ENCODE data around the gene HNRNPLL.
"Not testable (repeated sequence)": the region's sequence is repeated elsewhere in the genome, so short reads cannot be mapped to it uniquely, and the experiment has no call there.

The HNRNPLL gene

DNA sequence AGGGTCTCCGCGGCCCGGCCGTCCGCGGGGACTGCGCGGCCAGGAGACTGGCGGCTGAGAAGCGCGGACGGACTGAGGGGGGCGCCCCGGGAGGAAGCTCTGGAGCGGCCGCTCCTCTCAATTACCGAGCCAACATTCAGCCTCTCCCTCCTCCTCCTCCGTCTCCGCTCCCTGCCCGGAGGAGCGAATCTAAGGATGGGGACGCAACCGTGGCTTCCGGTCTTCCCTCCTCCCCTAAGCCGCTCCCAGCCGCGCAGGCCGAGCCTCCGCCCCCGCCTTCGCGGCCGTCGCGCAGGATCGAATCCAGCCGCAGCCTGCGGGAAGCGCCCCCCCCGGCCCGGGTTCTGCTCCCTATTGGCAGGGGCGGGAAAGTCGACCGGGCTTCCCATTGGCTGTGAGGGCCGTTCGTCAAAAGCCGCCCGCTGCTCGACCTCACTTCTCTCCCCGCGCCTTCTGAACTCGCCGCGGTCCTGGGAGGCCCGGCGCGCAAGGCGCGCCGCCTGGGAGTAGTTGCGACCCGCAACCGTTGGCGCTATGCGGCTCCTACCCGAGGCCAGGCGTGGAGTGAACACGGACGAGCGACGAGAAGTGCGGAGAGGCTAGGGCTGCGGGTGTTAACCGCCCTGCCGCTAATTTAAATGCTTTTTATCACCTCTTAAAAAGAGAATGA, at the start of gene HNRNPLL:
TSS of gene HNRNPLL (minus strand) at position 197 of the 670 bp plus-strand sequence. CDS start 302 bp downstream, outside the sequence.
- peak; percentile 94 for DNase-seq

DNA sequence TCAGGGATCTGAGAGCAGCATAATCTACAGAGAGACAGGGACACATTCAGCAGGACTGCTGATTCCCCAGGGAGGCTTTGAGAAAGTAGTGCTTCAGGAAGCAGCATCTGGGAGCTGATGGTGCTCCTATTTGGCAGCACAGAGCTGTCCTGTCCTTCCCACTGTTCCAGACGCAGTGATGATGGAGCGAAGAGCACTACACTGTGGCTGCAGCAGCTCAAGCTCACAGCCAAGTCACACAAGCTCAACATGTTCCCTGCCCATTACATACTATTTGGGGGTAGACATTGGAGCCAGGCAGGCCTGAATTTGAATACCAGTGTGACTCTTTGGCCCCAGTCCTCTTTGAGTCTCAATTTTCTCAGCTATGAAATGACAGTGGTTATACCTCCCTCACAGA, 48.0 kb upstream of the HNRNPLL start:
- no peak for DNase-seq

DNA sequence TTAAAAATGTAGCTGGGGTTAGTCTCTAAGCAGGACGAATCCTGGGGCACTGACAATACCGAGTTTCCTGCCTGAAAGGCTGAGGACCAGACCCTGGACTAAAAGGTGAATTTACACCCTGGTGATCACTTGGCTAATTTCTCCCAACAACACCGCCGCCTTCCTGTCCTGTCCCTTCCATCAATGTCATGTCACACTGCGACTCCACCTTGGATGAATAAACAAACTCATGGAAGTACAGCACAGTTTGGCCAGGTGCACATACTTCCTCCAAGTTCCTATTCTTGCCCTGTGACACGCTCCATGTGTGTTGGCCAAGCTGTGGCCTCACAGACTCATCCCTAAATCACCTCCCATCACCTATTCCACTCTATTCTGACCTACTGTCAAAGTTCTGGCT, 47.3 kb upstream of the HNRNPLL start:
- DNase-seq, result no peak

DNA sequence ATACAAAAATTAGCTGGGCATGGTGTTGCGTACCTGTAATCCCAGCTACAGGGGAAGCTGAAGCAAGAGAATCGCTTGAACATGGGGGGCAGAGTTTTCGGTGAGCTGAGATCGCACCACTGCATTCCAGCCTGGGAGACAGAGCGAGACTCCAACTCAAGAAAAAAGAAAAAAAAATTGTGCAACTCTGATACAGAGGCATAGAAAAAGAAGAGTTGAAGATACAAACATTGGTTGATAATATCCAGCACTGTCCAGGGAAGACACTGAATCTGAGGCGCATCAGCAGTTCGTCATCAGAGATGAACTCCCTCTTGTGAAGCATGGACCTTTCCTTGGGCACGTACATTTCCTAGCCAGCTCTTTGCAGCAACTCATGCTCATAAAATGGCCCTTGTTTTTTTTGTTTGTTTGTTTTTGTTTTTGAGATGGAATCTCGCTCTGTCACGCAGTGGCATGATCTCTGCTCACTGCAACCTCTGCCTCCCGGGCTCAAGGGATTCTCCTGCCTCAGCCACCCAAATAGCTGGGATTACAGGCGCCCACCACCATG, 46.5 kb upstream of the HNRNPLL start:
- no peak for DNase-seq

DNA sequence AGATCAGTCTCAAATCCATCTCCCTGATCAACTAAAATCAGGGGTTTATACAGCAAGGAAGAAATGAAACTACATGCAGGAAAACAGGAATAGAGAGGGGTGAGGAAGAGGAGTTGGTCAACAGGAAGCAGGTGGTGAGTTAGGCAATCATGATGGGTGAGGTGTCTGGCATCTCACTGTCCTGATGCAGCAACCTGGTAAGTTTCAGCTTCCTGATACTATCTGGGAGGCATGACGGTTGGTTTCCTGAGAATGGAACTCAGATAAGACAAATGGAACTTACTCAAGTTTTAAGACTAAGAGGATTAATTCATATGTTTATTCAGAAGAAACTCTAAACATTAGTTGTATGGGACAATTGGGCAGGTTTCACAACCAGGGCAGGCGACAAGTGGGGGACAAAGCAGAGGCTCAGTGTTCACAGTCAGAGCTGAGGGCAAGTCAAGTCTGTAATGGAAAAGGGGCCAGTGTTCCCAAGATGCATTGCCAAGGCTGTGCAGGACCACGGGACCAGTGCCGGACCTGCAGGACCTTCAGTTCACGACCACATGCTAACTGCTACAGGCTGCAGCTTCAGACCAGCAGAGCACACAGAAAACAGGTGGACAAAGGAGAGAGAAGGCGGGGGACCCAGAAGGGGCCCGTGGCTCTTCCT, 45.5 kb upstream of the HNRNPLL start:
- DNase-seq, result no peak

DNA sequence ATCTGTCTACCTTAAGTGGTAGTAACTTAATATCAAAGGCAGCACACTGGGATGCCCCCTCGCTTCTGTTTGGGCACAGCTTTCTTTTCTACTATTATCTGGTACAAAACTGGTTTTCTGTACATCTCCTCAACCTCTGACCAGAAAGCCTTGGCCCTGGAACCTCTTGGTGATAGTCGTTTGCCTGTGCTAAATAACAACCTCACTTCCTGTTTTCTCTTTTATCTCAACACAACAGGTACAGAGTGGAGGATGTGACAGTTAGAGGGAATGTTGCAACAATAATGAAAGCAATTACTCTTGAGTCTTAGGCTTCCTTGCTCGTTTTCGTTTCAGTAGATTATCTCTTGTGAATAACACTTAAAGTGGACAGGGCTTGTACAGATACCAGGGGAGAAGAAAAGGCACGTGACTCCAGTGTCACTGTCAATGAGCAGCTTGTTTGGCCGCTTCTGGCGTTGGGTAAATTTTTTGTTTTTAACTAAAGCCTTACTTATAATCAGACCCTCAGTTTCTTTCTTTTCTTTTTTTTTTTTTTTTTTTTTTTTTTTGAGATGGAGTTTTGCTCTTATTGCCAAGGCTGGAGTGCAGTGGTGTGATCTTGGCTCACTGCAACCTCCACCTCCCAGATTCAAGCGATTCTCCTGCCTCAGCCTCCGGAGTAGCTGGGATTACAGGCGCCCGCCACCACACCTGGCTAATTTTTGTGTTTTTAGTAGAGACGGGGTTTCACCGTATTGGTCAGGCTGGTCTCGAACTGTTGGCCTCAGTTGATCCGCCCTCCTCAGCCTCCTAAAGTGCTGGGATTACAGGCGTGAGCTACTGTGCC, 41.2 kb upstream of the HNRNPLL start:
- DNase-seq, result peak; percentile 50

DNA sequence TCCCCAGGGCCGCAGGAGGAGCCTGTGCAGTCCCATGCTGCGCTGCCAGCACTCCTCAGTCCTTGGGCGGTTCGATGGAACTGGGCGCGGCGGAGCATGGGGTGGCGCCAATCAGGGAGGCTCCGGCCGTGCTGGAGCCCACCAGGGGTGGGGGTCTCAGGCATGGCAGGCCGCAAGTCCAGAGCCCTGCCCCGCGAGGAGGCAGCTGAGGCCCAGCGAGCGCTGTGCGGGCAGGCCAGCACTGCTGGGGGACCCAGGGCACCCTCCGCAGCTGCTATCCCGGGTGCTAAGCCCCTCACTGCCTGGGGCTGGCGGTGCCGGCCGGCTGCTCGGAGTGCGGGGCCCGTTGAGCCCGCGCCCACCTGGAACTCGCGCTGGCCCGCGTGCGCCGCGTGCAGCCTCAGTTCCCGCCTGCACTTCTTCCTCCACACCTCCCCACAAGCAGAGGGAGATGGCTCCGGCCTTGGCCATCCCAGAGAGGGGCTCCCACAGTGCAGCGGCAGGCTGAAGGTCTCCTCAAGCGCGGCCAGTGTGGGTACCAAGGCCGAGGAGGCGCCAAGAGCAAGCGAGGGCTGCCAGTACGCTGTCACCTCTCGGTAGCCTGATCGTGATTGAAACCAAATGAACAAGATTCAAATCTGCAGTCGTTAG, 40.4 kb upstream of the HNRNPLL start:
- DNase-seq, result no peak

DNA sequence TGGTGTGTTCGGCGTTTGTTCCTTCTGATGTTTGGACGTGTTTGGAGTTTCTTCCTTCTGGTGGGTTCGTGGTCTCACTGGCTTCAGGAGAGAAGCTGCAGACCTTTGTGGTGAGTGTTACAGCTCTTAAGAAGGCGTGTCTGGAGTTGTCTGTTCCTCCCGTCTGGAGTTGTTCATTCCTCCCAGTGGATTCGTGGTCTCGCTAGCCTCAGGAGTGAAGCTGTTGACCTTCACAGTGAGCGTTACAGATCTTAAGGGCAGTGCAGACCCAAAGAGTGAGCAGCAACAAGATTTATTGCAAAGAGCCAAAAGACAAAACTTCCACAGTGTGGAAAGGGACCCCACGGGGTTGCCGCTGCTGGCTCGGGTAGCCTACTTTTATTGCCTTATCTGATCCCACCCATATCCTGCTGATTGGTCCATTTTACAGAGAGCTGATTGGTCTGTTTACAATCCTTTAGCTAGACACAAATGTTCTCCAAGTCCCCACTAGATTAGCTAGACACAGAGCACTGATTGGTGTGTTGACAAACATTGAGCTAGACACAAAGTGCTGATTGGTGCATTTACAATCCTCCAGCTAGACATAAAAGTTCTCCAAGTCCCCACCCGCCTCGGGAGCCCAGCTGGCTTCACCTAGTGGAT, 39.8 kb upstream of the HNRNPLL start:
- DNase-seq, result not testable (repeated sequence)

DNA sequence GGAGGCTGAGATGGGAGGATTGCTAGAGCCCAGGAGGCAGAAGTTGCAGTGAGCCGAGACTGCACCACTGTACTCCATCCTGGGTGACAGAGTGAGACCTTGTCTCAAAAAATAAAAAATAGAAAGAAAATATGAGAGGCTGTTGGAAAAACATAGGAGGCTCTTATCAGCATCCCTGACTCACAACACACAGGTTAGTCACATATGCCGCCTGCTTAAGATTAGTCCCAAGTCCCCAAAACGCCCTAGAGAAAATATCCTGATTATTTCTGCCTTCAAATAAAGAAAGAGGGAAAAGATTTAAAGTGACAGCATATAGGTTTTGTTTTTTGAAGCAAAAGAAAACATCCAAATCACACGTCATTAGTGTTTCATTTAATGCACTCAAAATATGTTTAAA, 33.3 kb upstream of the HNRNPLL start:
- no peak for DNase-seq

DNA sequence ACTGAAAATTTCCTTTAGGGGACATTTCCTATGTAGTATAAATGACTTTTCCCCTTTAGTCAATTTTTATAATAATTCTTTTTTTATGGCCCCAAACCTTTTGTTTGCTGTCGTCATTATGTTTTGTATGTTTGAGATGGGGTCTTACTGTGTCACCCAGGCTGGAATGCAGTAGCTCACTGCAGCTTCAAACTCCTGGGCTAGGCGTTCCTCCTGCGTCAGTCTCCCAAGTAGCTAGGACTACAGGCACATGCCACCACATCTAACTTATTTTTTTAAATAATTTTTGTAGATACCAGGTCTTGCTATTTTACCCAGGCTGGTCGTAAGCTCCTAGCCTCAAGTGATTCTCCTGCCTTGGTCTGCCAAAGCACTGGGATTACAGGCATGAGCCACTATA, 32.4 kb upstream of the HNRNPLL start:
- DNase-seq, result no peak

DNA sequence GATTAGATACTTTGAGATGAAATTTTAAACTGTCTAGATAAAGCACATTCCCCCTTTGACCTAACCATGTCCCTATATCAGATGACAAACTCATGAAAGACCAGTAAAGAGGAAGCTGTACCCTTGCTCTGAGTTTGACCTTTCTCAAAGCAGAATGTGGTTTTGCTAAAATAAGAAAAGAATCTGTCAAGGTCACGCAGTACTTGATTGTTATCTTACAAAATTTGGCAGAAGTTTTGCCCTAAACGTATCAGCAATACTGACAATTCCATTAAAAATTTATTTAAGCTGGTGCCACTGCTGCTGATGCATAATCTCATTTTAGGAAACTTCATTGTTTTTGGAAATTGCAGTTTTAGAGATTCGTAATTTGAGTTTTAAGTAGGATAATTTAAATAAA, 32.0 kb upstream of the HNRNPLL start:
- DNase-seq, result no peak

DNA sequence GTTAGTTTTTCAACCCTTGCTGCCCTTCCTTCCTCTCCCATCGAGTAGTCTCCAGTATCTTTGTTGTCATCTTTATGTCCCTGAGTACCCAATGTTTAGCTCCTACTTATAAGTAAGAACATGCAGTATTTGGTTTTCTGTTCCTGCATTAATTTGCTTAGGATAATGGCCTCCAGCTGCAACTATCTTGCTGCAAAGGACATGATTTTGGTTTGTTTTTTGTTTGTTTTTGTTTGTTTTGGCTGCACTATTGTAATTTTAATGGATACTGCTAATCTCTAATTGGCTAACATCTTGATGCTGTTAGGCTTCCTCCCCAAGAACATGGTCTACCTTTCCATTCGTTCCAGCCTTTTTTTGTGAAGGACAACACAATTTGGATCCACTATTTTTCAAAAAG, 31.2 kb upstream of the HNRNPLL start:
- no peak for DNase-seq

DNA sequence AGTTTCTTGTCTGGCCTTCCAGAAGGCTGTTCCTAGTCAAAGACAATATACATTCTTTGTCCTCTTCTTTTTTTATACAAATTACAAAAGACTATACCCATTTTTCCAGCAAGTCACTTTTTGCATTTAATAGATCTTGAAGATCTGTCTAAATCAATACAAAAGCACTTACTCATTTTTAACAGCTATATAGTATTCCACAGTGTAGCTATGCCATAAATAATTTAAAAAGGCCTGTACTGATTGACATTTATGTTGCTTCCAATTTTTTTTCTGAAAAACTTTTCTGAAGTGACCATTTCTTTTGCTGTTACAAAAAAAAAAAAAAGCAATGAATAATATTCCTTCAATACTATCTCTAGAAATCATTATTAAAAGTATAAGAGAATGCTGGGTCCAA, 30.3 kb upstream of the HNRNPLL start:
- no peak for DNase-seq

DNA sequence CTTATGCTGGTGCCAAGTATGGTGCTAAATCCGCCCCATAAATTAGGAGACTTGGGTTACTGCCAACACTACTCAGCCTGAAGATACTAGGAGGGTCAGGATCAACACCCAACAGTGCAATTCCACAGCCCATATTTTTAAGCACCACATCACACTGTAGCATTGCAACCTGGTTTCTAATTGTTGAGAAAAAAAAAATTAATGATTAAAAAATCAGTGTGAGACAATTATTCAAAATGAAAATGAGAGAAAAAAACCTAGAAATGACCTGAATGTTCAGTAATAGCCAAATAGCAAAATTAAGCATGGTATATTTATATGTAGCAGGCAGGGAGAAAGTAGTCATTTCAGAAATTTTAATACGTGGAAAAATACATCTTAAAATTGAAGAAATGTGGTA, 29.2 kb upstream of the HNRNPLL start:
- DNase-seq, result no peak

DNA sequence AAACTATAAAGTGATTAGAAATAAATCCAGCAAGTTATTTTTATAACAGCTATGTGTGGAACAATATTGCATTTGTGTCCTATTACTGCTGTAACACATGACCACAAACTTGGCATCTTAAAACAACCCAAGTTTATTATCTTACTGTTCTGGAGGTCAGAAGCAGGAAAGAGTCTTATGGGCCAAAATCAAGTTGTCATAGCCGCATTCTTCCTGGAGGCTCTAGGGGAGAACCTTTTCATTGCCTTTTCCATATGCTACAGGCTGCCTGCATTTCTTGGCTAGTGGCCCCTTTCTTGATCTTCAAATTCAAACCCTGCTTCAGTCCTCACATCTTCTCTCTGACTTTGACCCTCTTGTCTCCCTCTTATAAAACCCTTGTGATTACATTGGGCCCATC, 27.0 kb upstream of the HNRNPLL start:
- no peak for DNase-seq

DNA sequence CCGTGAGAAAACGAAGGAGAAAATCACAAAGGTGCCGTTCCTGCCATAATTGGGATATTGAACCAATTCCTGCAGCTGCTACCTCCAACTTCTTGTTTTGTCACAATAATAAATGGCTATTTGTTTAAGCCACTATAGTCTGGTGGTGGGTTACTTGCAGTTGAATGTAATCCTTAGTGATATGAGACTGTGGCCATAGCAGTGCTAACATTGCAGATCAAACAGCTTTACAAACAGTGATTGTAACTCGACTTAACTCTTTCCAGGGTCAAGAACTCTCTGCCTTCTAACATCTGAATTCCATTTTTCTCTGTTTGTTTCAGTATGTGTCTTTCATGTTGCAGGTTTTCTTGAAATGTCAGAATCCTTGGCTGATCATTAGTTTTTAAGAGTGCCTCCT, 24.7 kb upstream of the HNRNPLL start:
- DNase-seq, result no peak

DNA sequence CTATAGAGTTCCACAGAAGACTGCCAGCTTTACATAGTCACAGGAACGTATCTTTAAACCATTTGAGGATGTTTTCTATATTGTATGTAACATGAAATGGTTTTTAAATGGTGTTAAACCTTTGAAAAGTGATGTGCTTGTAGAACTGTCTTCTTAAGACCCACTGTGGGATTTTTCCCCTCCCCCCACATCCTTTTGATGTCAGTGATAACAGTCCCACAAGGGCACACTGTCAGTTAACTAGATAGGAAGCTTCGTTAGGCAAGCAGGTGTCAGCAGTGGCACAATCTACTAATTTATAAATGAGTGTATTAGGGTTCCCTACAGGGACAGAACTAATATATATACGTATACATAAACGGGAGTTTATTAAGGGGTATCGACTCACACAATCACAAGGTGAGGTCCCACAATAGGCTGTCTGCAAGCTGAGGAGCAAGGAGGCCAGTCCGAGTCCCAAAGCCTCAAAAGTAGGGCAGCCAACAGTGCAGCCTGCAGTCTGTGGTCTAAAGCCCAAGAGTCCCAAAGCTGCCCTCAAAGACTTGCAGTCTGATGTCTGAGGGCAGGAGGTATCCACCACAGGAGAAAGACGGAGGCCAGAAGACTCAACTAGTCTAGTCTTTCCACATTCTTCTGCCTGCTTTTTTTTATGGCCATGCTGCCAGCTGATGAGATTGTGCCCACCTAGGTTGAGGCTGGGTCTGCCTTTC, 23.8 kb upstream of the HNRNPLL start:
- DNase-seq, result peak; percentile 75

DNA sequence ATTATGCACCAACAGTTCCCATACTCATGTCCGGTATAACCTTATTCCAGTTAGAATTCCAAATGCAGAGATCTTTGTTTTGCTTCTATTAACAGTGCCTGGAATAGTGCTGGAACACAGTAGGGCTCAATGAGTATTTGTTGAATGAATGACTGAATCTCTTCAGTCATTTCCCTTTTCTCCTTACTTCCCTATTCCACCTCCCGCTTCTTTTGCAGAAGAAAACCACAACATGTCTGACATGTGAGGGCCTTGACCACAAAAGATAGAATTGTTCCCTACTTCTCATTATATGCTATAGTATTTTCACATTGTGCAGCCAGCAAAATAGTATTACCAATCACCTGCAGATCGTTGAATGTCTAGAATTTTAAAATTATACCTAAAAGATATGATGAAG, 19.5 kb upstream of the HNRNPLL start:
- no peak for DNase-seq

DNA sequence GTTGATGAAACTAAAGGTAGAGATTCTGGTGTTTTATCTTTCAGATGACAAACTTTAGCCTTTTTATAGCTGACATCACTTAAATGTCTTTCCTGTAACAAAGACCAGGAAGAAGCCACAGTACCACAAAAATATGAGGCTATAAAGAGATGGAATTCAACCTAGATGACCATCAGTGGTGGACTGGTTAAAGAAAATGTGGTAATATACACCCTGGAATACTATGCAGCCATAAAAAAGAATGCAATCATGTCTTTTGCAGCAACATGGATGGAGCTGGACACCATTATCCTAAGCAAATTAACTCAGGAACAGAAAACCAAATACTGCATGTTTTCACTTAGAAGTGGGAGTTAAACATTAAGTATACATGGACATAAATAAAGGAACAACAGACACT, 18.3 kb upstream of the HNRNPLL start:
- no peak for DNase-seq

DNA sequence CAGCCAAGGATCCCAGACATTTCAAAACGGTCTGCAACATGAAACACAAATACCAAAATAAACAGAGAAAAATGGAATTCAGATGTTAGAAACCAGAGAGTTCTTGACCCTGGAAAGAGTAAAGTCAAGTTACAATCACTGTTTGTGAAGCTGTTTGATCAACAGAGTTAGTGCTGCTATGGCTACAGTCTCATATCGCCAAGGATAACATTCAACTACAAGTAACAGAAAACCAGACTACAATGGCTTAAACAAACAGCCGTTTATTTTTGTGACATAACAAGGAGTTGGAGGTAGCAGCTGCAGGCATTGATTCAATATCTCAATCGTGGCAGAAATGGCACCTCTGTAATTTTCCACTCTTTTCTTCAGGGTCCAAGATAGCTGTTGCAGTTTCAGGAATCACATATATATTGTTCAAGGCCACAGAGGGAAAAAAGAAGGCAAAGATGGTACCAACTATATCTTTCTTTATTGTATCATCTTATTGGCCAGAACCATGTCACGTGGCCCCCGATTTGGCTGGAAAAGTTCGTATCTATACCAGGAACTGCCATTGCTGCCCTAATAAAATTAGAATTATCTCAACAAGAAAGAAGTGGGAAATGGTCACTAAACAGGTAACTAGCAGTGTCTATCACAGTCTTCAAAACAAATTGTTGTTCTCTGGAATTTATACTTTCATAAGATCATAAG, 17.7 kb upstream of the HNRNPLL start:
- no peak for DNase-seq

DNA sequence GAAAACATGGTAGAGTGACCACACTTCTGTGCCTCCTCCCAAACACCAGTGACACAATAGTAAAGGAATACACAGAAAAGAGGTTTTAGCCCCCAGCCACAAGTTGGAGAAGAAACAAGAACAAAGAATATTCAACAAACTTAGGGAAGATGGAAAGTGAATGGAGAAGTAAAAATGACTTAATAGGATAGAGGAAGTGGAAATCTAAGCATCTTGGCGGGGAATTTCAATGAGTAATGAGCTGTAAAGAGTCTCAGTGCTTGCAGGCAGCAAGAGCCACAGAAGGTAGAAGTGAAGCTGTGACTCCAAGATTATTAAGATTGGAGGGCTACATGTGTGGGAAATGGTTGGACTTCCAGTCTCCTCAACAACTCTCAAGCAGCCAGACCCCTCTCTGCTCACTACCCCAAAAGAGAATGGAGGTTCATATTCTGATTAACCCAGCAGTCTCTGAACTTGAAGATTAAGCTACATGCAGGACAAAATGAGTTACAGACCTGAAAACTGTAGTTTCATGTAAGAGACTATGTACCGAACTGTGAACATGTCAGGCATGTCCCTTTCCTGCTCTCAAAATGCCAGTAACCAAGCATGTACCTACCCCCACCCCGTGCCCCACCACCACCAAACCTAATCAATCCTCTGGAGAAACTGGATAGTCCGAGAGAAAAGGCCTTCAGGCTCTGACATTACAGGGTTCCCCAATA, 16.9 kb upstream of the HNRNPLL start:
- DNase-seq, result no peak

Measured in CD4-positive, alpha-beta T cell treated with Interleukin-4 for 4 hours (primary cell).